Measurements from ENCODE around the gene R3HDM2.

R3HDM2 gene

GRCh38 chr12:57467212-57467874 lies 36.5 kb upstream of the R3HDM2 start:
- no peak for TF ChIP-seq CTCF (IDR thresholded peaks at IDR 0.05; ENCODE audit: insufficient read depth, low read depth, low read length, missing control alignments)
- no peak overlapping the region for H3K4me3 ChIP-seq (ENCODE audit: low read depth, low read length)
- DNase-seq (ENCODE audit: low read depth), result no peak

GRCh38 chr12:57465747-57466505 lies 35.1 kb upstream of the R3HDM2 start:
- no peak for TF ChIP-seq CTCF (IDR thresholded peaks at IDR 0.05; ENCODE audit: insufficient read depth, low read depth, low read length, missing control alignments)
- DNase-seq (ENCODE audit: low read depth), result no peak
- H3K4me3 ChIP-seq (ENCODE audit: low read depth, low read length), result no peak overlapping the region

GRCh38 chr12:57465030-57465746 lies 34.3 kb upstream of the R3HDM2 start:
- no peak overlapping the region for H3K4me3 ChIP-seq (ENCODE audit: low read depth, low read length)
- TF ChIP-seq CTCF (IDR thresholded peaks at IDR 0.05; ENCODE audit: insufficient read depth, low read depth, low read length, missing control alignments), result no peak

GRCh38 chr12:57464569-57464968 lies 33.7 kb upstream of the R3HDM2 start:
- H3K4me3 ChIP-seq (ENCODE audit: low read depth, low read length), result no peak overlapping the region
- no peak for TF ChIP-seq CTCF (IDR thresholded peaks at IDR 0.05; ENCODE audit: insufficient read depth, low read depth, low read length, missing control alignments)
- DNase-seq (ENCODE audit: low read depth), result no peak

More at GRCh38 chr12:57465030-57465746, 34.3 kb upstream of the R3HDM2 start:
- DNase-seq (ENCODE audit: low read depth), result no peak

- DNase-seq (ENCODE audit: low read depth), result no peak
- TF ChIP-seq CTCF (IDR thresholded peaks at IDR 0.05; ENCODE audit: insufficient read depth, low read depth, low read length, missing control alignments), result no peak
- no peak overlapping the region for H3K4me3 ChIP-seq (ENCODE audit: low read depth, low read length)
These were observed 32.0 kb upstream of the R3HDM2 start for GRCh38 chr12:57462912-57463253.

- peak; percentile 94 for DNase-seq (ENCODE audit: low read depth)
- TF ChIP-seq CTCF (IDR thresholded peaks at IDR 0.05; ENCODE audit: insufficient read depth, low read depth, low read length, missing control alignments), result peak; percentile 96
- H3K4me3 ChIP-seq (ENCODE audit: low read depth, low read length), result peak overlapping the region; percentile 71
These were observed 31.5 kb upstream of the R3HDM2 start for GRCh38 chr12:57462251-57462911.

Data from GM12865 (cell line).